Vagina (tissue), 2 donors: ENCODE data around the gene LRRFIP1.

Source experiments
- CTCF ChIP-seq, 3 experiments: fragments of 450-650 bp in 2 of 3; fragments of 200-600 bp in 1 of 3; sonication (generic) in 1 of 3; IDR thresholded peaks; one replicate each; pipeline ENCODE4 v1.5.1; 2017 to 2019; ENCODE audit warnings: antibody characterized with exemption in 3 of 3, mild to moderate bottlenecking in 2 of 3, moderate library complexity in 2 of 3
- POLR2A ChIP-seq, 2 donors: fragments of 450-650 bp; IDR thresholded peaks; one replicate each; pipeline ENCODE4 v1.6.1; 2017; ENCODE audit warnings: antibody characterized with exemption in 2 of 2, mild to moderate bottlenecking in 2 of 2, moderate library complexity in 2 of 2
- POLR2AphosphoS5 ChIP-seq, 2 donors: sonication (generic); formaldehyde crosslinking; IDR thresholded peaks; one replicate each; pipeline ENCODE4 v1.9.0; 2017; ENCODE audit warnings: antibody characterized with exemption in 2 of 2, mild to moderate bottlenecking in 2 of 2, low read depth in 1 of 2; ENCODE audit not compliant: insufficient read depth in 1 of 2

DNA sequence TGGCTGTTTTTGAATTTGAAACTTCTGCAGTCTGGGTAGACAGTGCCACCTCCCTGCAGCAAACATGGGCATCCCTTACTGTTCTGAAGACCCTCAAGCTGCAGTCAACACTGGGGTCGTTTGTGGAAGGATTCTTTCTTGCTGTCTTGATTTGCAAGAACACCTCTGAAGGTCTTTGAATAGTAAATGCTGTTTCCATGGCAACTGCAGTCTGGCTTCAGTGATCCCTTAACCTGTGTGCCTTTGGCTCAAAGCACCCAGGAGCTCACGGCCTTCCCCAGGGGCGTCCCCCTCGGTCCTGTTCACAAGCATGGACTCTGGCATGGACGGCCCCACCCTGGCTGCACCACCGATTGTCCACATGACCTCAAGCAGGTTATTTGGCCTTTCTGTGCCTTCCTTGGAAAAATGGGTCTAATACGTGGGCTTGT, 38.3 kb downstream of the LRRFIP1 start:
- TF ChIP-seq CTCF (IDR thresholded peaks at IDR 0.05) (no peak), POLR2A (IDR thresholded peaks at IDR 0.05) (no peak), POLR2AphosphoS5 (IDR thresholded peaks at IDR 0.05; ENCODE audit: insufficient read depth in 1 of 2, low read depth in 1 of 2) (no peak)
